Measurements from ENCODE around the gene EFHC1.
"Not testable (repeated sequence)": the region's sequence is repeated elsewhere in the genome, so short reads cannot be mapped to it uniquely, and the experiment has no call there.

EFHC1 gene

GRCh38 chr6:52388119-52388518 is 32.0 kb upstream of the EFHC1 start:
- not testable (repeated sequence) for DNase-seq (ENCODE audit: low read depth); H3K9ac ChIP-seq (ENCODE audit: low read length); H3K4me3 ChIP-seq (ENCODE audit: low read length); H3K9me3 ChIP-seq (ENCODE audit: control insufficient read depth, low read length); H3K27me3 ChIP-seq (replicated peaks; ENCODE audit: control insufficient read depth, insufficient read depth, low read length); H3K36me3 ChIP-seq (ENCODE audit: control insufficient read depth, insufficient read depth, low read length, severe bottlenecking)
- peaks cover 13% of the 10 kb centered on the region for H3K4me1 ChIP-seq (ENCODE audit: control insufficient read depth, insufficient read depth, low read length)

- Histone ChIP-seq H3K9me3 (ENCODE audit: control insufficient read depth, low read length) (no peaks in the 10 kb centered on the region), H3K4me3 (ENCODE audit: low read length) (no peak overlapping the region), H3K4me1 (ENCODE audit: control insufficient read depth, insufficient read depth, low read length) (peaks cover 13% of the 10 kb centered on the region), H3K27me3 (replicated peaks; ENCODE audit: control insufficient read depth, insufficient read depth, low read length) (no peaks in the 10 kb centered on the region), H3K9ac (ENCODE audit: low read length) (no peak overlapping the region), H3K36me3 (ENCODE audit: control insufficient read depth, insufficient read depth, low read length, severe bottlenecking) (no peaks in the 10 kb centered on the region)
- no peak for DNase-seq (ENCODE audit: low read depth)
These were observed 31.4 kb upstream of the EFHC1 start for GRCh38 chr6:52388790-52389189.

- H3K9me3 ChIP-seq (ENCODE audit: control insufficient read depth, low read length) = no peaks in the 10 kb centered on the region
- no peak overlapping the region for H3K4me3 ChIP-seq (ENCODE audit: low read length)
- no peaks in the 10 kb centered on the region for H3K27me3 ChIP-seq (replicated peaks; ENCODE audit: control insufficient read depth, insufficient read depth, low read length)
- H3K4me1 ChIP-seq (ENCODE audit: control insufficient read depth, insufficient read depth, low read length) = peaks cover 13% of the 10 kb centered on the region
- DNase-seq (ENCODE audit: low read depth) = no peak
- no peaks in the 10 kb centered on the region for H3K36me3 ChIP-seq (ENCODE audit: control insufficient read depth, insufficient read depth, low read length, severe bottlenecking)
- no peak overlapping the region for H3K9ac ChIP-seq (ENCODE audit: low read length)
These were observed 30.9 kb upstream of the EFHC1 start for GRCh38 chr6:52389264-52389625.

GRCh38 chr6:52389626-52390360 is 30.3 kb upstream of the EFHC1 start:
- no peaks in the 10 kb centered on the region for H3K27me3 ChIP-seq (replicated peaks; ENCODE audit: control insufficient read depth, insufficient read depth, low read length)
- DNase-seq (ENCODE audit: low read depth) = peak; percentile 8

GRCh38 chr6:52390361-52390727 is 29.8 kb upstream of the EFHC1 start:
- Histone ChIP-seq H3K4me3 (ENCODE audit: low read length) (no peak overlapping the region), H3K4me1 (ENCODE audit: control insufficient read depth, insufficient read depth, low read length) (peaks cover 13% of the 10 kb centered on the region), H3K36me3 (ENCODE audit: control insufficient read depth, insufficient read depth, low read length, severe bottlenecking) (no peaks in the 10 kb centered on the region), H3K9ac (ENCODE audit: low read length) (no peak overlapping the region), H3K27me3 (replicated peaks; ENCODE audit: control insufficient read depth, insufficient read depth, low read length) (no peaks in the 10 kb centered on the region), H3K9me3 (ENCODE audit: control insufficient read depth, low read length) (no peaks in the 10 kb centered on the region)
- DNase-seq (ENCODE audit: low read depth) = peak; percentile 36

More at GRCh38 chr6:52389626-52390360, 30.3 kb upstream of the EFHC1 start:
- Histone ChIP-seq H3K9me3 (ENCODE audit: control insufficient read depth, low read length) (no peaks in the 10 kb centered on the region), H3K4me1 (ENCODE audit: control insufficient read depth, insufficient read depth, low read length) (peaks cover 13% of the 10 kb centered on the region), H3K36me3 (ENCODE audit: control insufficient read depth, insufficient read depth, low read length, severe bottlenecking) (no peaks in the 10 kb centered on the region), H3K4me3 (ENCODE audit: low read length) (no peak overlapping the region), H3K9ac (ENCODE audit: low read length) (no peak overlapping the region)

GRCh38 chr6:52391599-52391998 is 28.5 kb upstream of the EFHC1 start:
- Histone ChIP-seq H3K36me3 (ENCODE audit: control insufficient read depth, insufficient read depth, low read length, severe bottlenecking) (no peaks in the 10 kb centered on the region), H3K4me1 (ENCODE audit: control insufficient read depth, insufficient read depth, low read length) (peaks cover 13% of the 10 kb centered on the region), H3K27me3 (replicated peaks; ENCODE audit: control insufficient read depth, insufficient read depth, low read length) (no peaks in the 10 kb centered on the region), H3K9me3 (ENCODE audit: control insufficient read depth, low read length) (no peaks in the 10 kb centered on the region), H3K4me3 (ENCODE audit: low read length) (no peak overlapping the region), H3K9ac (ENCODE audit: low read length) (no peak overlapping the region)
- no peak for DNase-seq (ENCODE audit: low read depth)

GRCh38 chr6:52392944-52393343 is 27.2 kb upstream of the EFHC1 start:
- no peak overlapping the region for H3K9ac ChIP-seq (ENCODE audit: low read length)
- DNase-seq (ENCODE audit: low read depth) = peak; percentile 42
- no peak overlapping the region for H3K4me3 ChIP-seq (ENCODE audit: low read length)
- H3K9me3 ChIP-seq (ENCODE audit: control insufficient read depth, low read length) = no peaks in the 10 kb centered on the region
- H3K4me1 ChIP-seq (ENCODE audit: control insufficient read depth, insufficient read depth, low read length) = peaks cover 13% of the 10 kb centered on the region
- no peaks in the 10 kb centered on the region for H3K36me3 ChIP-seq (ENCODE audit: control insufficient read depth, insufficient read depth, low read length, severe bottlenecking)
- H3K27me3 ChIP-seq (replicated peaks; ENCODE audit: control insufficient read depth, insufficient read depth, low read length) = no peaks in the 10 kb centered on the region

- Histone ChIP-seq H3K36me3 (ENCODE audit: control insufficient read depth, insufficient read depth, low read length, severe bottlenecking) (no peaks in the 10 kb centered on the region), H3K9me3 (ENCODE audit: control insufficient read depth, low read length) (no peaks in the 10 kb centered on the region), H3K4me3 (ENCODE audit: low read length) (no peak overlapping the region), H3K9ac (ENCODE audit: low read length) (no peak overlapping the region), H3K27me3 (replicated peaks; ENCODE audit: control insufficient read depth, insufficient read depth, low read length) (no peaks in the 10 kb centered on the region), H3K4me1 (ENCODE audit: control insufficient read depth, insufficient read depth, low read length) (peaks cover 13% of the 10 kb centered on the region)
- DNase-seq (ENCODE audit: low read depth) = no peak
These were observed 26.4 kb upstream of the EFHC1 start for GRCh38 chr6:52393780-52394179.

GRCh38 chr6:52394251-52394666 is 25.9 kb upstream of the EFHC1 start:
- DNase-seq (ENCODE audit: low read depth) = no peak
- H3K4me1 ChIP-seq (ENCODE audit: control insufficient read depth, insufficient read depth, low read length) = peaks cover 13% of the 10 kb centered on the region
- H3K36me3 ChIP-seq (ENCODE audit: control insufficient read depth, insufficient read depth, low read length, severe bottlenecking) = no peaks in the 10 kb centered on the region
- no peaks in the 10 kb centered on the region for H3K9me3 ChIP-seq (ENCODE audit: control insufficient read depth, low read length)
- H3K9ac ChIP-seq (ENCODE audit: low read length) = no peak overlapping the region
- H3K27me3 ChIP-seq (replicated peaks; ENCODE audit: control insufficient read depth, insufficient read depth, low read length) = no peaks in the 10 kb centered on the region
- no peak overlapping the region for H3K4me3 ChIP-seq (ENCODE audit: low read length)

- H3K36me3 ChIP-seq (ENCODE audit: control insufficient read depth, insufficient read depth, low read length, severe bottlenecking) = no peaks in the 10 kb centered on the region
- no peaks in the 10 kb centered on the region for H3K9me3 ChIP-seq (ENCODE audit: control insufficient read depth, low read length)
- DNase-seq (ENCODE audit: low read depth) = no peak
- H3K4me1 ChIP-seq (ENCODE audit: control insufficient read depth, insufficient read depth, low read length) = peaks cover 4% of the 10 kb centered on the region
- no peaks in the 10 kb centered on the region for H3K27me3 ChIP-seq (replicated peaks; ENCODE audit: control insufficient read depth, insufficient read depth, low read length)
- H3K9ac ChIP-seq (ENCODE audit: low read length) = no peak overlapping the region
- no peak overlapping the region for H3K4me3 ChIP-seq (ENCODE audit: low read length)
These were observed 24.2 kb upstream of the EFHC1 start for GRCh38 chr6:52395969-52396368.

- Histone ChIP-seq H3K4me3 (ENCODE audit: low read length) (no peak overlapping the region), H3K9me3 (ENCODE audit: control insufficient read depth, low read length) (no peaks in the 10 kb centered on the region), H3K36me3 (ENCODE audit: control insufficient read depth, insufficient read depth, low read length, severe bottlenecking) (no peaks in the 10 kb centered on the region), H3K27me3 (replicated peaks; ENCODE audit: control insufficient read depth, insufficient read depth, low read length) (no peaks in the 10 kb centered on the region), H3K4me1 (ENCODE audit: control insufficient read depth, insufficient read depth, low read length) (no peaks in the 10 kb centered on the region), H3K9ac (ENCODE audit: low read length) (no peak overlapping the region)
- peak; percentile 81 for DNase-seq (ENCODE audit: low read depth)
These were observed 20.4 kb upstream of the EFHC1 start for GRCh38 chr6:52399511-52400312.
